ENCODE results near the gene R3HDM1.

The R3HDM1 gene

DNA sequence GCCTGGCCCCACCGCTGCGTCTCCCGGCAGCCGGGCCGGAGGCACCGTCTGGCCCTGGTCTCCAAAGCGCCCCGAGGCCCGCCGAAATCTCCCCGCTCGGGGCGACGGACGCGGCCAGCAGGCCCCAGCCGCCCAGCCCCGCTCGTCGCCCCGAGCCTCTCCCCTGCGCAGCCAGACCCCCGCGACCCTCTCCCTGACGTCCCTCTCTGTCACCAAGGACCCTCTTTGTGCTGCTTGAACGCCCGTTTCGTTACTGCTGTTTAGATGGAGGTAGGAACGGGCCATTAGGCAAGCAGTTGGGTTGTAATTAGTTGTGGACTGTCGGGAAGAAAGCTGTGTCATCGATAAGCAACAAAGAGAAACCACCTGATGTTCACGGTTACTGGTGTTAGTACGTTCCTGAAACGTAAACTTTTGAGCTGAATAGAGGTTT is 211.1 kb downstream of the R3HDM1 start:
- DNase-seq = peak; percentile 74
- in situ Hi-C loops (cut with HindIII; ENCODE audit: low pct_ligation_motif_present, low pct_unique_long_range_greater_than_20kb, low sequenced_read_pairs) = no loop called here

DNA sequence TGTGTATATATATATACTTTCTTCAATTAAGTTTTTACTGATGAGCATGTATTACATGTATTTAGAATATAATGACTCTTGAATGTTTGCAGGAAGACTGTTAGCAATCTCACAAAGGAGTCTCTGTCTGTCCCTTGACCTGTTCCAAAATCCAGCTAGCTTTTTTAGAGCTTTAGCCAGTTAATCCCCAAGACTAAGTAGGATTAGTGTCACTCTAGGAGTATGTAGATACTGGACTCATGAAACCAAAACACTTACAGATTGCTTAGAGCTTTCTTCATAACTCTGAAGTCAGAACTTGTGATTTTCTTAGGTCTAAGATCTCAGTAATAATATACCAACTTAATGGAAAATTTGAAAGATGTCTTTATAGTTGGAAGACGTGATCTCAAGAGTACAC is 212.6 kb downstream of the R3HDM1 start:
- DNase-seq = no peak

DNA sequence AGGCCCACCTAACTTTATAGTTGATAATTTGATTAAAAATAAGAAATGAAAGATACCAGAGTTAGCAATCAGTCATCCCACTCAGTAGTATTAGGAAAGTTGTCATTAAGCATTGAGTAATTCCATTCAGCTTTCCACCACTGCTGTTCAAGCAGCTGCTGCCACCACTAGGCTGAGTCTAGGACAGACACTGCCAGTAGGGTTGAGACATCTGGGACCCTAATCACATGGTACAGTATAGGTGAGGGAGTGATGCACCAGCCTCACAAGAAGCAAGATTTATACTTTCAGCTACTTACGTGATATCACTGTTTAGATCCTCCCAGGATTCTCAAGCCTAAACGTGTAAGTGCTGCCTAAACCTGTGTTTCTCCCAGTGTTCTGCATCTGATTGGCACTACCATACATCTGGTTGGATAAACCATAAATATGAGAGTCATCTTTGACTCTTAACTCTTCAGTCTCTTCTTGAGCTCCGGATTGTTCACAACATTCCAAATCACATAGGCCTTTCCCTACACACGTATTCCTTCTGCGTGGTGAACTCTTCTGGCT is 213.6 kb downstream of the R3HDM1 start:
- DNase-seq = peak; percentile 35
- in situ Hi-C loops (cut with HindIII; ENCODE audit: low pct_ligation_motif_present, low pct_unique_long_range_greater_than_20kb, low sequenced_read_pairs) = no loop called here

More for the DNA sequence above, 212.6 kb downstream of the R3HDM1 start:
- in situ Hi-C loops (cut with HindIII; ENCODE audit: low pct_ligation_motif_present, low pct_unique_long_range_greater_than_20kb, low sequenced_read_pairs) = no loop called here

DNA sequence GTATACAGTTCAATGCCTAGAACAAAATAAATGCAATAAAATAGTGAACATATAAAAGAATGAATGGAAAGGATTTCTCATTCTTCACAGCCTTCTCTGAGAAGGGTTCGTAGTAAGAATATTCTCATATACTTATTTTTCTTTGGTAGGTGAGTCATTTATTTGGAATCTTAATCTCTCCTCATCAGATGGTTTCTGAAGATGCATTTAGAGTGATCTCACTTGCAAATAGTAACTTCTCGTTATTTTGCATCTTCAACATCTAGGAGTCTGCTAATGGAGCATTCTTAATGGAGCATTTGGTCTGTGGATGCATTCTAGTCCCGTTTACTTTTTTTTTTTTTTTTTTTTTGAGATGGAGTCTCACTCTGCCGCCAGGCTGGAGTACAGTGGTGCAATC is 214.3 kb downstream of the R3HDM1 start:
- in situ Hi-C loops (cut with HindIII; ENCODE audit: low pct_ligation_motif_present, low pct_unique_long_range_greater_than_20kb, low sequenced_read_pairs) = no loop called here
- DNase-seq = no peak

DNA sequence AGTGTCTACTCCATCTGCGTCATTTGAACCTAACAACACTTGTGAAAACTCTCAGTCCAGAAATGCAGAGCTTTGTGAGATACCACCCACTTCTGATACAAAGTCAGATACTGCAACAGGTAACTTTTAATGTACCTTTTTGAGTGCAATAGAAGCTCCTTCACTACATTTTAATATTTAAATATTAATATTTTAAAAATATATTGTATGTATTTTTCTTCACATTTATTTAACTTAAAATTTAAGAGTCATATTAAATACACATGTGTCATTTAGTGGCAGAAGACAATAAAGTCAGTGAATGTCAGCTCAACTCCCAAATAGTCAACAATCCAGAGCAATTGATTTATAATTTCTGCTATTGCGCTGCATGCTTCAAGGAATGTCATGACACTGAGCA is 224.3 kb downstream of the R3HDM1 start:
- DNase-seq = no peak
- in situ Hi-C loops (cut with HindIII; ENCODE audit: low pct_ligation_motif_present, low pct_unique_long_range_greater_than_20kb, low sequenced_read_pairs) = no loop called here

DNA sequence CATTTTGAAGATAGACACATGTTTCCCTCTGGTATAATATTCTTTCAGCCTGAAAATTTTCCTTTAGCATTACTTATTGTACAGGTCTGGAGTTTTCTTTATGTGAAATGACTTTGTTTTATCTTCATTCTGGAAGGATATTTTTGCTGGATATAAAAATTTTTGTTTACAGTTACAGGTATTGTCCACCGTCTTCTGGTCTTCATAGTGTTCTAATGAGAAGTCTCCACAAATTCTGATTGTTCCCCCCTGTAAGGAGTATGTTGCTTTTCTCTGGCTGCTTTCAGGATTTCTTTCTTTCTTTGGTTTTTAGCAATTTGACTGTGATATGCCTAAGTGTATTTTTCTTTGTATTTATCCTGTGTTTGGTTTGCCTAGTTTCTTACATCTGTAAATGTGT is 225.4 kb downstream of the R3HDM1 start:
- in situ Hi-C loops (cut with HindIII; ENCODE audit: low pct_ligation_motif_present, low pct_unique_long_range_greater_than_20kb, low sequenced_read_pairs) = no loop called here

DNA sequence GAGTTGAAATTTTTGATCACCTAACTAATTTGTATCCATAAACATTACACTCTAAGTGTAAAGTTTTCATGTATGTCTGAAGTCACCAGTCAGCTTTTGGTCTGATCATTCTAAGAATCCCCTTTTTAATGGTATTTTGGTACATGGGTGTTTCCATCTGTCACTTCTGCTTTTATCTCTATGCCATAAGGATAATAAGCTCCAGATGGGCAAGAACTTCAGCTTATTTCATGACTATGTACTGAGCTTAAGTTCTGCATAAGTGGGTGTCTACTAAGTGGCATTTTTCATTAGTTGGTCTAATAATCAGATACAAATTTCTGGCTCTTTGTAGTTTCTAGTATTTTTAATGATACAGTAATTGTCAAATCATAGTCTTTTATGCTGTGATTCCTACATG is 230.7 kb downstream of the R3HDM1 start:
- in situ Hi-C loops (cut with HindIII; ENCODE audit: low pct_ligation_motif_present, low pct_unique_long_range_greater_than_20kb, low sequenced_read_pairs) = no loop called here
- DNase-seq = no peak

More for the DNA sequence above, 225.4 kb downstream of the R3HDM1 start:
- no peak for DNase-seq

DNA sequence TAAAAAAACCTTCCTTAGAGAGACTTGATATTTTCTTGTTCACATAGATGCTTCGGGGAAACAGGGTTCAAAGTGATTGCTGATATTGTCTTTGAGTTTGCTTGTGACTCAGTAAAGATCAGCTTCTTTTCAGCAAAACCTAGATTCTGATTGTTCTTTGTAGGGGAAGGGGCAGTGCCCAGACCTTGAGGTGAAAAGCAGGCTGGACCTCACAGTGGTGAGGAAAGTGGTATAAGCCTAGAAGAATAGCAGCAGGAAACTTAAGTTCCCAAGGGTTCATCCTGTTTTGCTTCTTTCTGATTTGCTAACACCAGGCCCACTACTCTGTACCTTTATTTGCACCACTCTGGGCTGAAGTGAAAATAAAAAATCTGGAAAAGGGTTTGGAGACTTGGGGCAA is 231.2 kb downstream of the R3HDM1 start:
- DNase-seq = no peak
- in situ Hi-C loops (cut with HindIII; ENCODE audit: low pct_ligation_motif_present, low pct_unique_long_range_greater_than_20kb, low sequenced_read_pairs) = no loop called here

DNA sequence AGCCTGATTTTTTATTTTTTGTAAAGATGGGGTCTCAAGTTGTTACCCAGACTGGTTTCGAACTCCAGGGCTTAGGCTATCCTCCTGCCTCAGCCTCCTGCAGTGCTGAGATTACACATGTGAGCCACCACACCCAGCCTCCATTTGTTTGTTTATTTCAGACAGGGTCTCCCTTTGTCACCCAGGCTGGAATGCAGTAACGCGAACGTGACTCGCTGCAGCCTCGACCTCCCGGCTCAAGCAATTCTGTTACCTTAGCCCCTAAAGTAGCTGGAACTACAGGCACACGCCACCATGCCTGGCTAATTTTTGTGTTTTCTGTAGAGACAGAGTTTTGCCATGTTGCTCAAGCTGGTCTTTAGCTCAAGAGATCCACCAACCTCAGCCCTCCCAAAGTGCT is 237.6 kb downstream of the R3HDM1 start:
- in situ Hi-C loops (cut with HindIII; ENCODE audit: low pct_ligation_motif_present, low pct_unique_long_range_greater_than_20kb, low sequenced_read_pairs) = no loop called here
- DNase-seq = no peak

DNA sequence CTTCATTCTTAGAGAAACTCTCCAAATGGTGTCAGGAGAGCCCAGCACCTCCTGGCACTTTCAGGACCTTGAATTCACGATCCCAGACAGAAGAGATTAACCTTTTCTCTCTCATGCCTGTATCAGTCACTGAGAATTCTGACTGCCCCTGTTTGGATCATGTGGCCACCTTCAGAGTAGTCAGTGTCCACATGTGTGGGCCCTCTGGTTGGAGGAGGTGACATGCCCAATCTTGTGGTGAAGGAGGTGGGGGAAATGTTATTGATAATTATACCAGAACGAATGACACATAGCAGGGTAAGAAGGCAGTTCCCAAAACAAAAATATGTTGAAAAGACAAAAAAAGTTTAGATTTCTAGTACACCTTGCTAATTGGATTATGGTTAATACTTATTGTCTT is 242.0 kb downstream of the R3HDM1 start:
- in situ Hi-C loops (cut with HindIII; ENCODE audit: low pct_ligation_motif_present, low pct_unique_long_range_greater_than_20kb, low sequenced_read_pairs) = no loop called here

DNA sequence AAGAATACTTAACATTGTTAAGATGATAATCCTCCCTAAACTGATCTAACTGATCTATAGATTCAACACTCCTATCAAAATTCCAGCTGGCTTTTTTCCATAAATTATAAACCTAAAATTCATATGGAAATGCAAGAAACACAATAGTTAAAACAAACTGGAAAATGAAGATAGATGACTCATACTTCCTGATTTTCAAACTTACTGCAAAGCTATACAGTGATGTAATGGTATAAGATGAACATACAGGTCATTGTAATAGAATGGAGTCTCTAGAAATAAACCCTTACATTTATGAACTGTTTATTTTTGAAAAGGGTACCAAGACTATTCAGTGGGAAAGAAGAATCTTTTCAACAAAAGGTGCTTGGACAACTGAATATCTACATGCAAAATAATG is 242.6 kb downstream of the R3HDM1 start:
- in situ Hi-C loops (cut with HindIII; ENCODE audit: low pct_ligation_motif_present, low pct_unique_long_range_greater_than_20kb, low sequenced_read_pairs) = no loop called here
- no peak for DNase-seq

More for the DNA sequence above, 242.0 kb downstream of the R3HDM1 start:
- DNase-seq = no peak

All from ACHN (cell line).